Keratinocyte (primary cell): ENCODE data around the gene MTHFD2L.

ENCODE experiments used
- EZH2 ChIP-seq: IDR thresholded peaks from one replicate; pipeline ENCODE4 v1.6.1; 2012; ENCODE audit warnings: inconsistent platforms, mild to moderate bottlenecking, low read length, moderate library complexity
- TF ChIP-seq, protein P1 (sequence below), 3 experiments: IDR thresholded peaks in 1 of 3; conservative IDR thresholded peaks in 1 of 3; optimal IDR thresholded peaks in 1 of 3; 2 replicates in 2 of 3; 3 replicates in 1 of 3; pipeline versions ENCODE3 to v1.5.1; 2011; ENCODE audit warnings: low read length in 3 of 3, mild to moderate bottlenecking in 3 of 3, moderate library complexity in 2 of 3, control low read depth in 1 of 3, inconsistent platforms in 1 of 3; ENCODE audit not compliant: insufficient read depth in 2 of 3; ENCODE audit errors: extremely low read depth in 1 of 3

DNA sequence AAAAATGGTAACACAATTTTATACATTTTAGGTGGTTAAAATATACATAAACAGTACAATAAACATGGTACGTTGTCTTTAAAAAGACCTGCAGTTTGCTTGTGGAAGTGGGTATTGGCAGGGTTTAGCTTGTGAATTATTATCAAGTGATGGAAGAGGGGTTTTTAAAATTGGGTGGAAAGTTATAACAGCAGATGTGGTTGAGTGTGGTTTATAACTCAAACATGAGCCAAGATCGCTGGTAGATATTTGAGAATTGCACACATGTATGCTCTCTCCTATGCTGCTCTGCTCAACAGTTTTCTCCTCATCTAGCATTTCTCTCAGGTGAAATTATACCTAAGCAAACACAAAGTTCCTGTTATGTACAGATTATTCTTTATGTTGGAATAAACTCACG is 164.4 kb downstream of the MTHFD2L start:
- TF ChIP-seq, protein P1, sequence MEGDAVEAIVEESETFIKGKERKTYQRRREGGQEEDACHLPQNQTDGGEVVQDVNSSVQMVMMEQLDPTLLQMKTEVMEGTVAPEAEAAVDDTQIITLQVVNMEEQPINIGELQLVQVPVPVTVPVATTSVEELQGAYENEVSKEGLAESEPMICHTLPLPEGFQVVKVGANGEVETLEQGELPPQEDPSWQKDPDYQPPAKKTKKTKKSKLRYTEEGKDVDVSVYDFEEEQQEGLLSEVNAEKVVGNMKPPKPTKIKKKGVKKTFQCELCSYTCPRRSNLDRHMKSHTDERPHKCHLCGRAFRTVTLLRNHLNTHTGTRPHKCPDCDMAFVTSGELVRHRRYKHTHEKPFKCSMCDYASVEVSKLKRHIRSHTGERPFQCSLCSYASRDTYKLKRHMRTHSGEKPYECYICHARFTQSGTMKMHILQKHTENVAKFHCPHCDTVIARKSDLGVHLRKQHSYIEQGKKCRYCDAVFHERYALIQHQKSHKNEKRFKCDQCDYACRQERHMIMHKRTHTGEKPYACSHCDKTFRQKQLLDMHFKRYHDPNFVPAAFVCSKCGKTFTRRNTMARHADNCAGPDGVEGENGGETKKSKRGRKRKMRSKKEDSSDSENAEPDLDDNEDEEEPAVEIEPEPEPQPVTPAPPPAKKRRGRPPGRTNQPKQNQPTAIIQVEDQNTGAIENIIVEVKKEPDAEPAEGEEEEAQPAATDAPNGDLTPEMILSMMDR (optimal IDR thresholded peaks at IDR 0.05 in 1 of 3, IDR thresholded peaks at IDR 0.05 in 1 of 3, conservative IDR thresholded peaks at IDR 0.05 in 1 of 3; ENCODE audit: extremely low read depth in 1 of 3, insufficient read depth in 2 of 3, low read length in 3 of 3) = no peak
- TF ChIP-seq EZH2 = no peak
